ENCODE measurements around the gene SLC35G6. TPM values are rescaled to one million over a fixed set of nuclear protein-coding genes. Genes with fewer than 3 reads are reported as not detected.

SLC35G6 gene
- total RNA-seq, 1 donor, result not detected

DNA sequence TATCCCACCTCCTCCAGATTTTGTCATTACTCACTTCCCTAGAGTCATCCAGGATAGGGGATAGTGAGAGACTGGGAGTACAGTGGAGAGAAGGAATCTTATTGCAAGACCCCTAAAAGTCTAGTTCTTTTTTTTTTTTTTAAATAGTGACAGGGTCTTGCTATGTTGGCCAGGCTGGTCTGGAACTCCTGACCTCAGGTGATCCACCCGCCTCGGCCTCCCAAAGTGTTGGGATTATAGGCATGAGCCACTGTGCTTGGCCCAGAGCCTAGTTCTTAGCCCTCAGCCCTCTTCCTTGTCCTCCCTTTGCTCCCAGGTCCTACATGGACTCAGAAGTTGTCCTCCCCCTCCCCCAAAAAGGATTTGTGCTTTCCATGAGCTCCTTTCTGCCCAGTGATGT, 39.1 kb upstream of the SLC35G6 start:
- TF ChIP-seq, protein P1, sequence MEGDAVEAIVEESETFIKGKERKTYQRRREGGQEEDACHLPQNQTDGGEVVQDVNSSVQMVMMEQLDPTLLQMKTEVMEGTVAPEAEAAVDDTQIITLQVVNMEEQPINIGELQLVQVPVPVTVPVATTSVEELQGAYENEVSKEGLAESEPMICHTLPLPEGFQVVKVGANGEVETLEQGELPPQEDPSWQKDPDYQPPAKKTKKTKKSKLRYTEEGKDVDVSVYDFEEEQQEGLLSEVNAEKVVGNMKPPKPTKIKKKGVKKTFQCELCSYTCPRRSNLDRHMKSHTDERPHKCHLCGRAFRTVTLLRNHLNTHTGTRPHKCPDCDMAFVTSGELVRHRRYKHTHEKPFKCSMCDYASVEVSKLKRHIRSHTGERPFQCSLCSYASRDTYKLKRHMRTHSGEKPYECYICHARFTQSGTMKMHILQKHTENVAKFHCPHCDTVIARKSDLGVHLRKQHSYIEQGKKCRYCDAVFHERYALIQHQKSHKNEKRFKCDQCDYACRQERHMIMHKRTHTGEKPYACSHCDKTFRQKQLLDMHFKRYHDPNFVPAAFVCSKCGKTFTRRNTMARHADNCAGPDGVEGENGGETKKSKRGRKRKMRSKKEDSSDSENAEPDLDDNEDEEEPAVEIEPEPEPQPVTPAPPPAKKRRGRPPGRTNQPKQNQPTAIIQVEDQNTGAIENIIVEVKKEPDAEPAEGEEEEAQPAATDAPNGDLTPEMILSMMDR (IDR thresholded peaks at IDR 0.05; ENCODE audit: extremely low read depth, low read depth, low read length), result no peak
- Histone ChIP-seq H3K36me3 (ENCODE audit: insufficient read depth, low read length) (no peaks in the 10 kb centered on the region), H3K9me3 (ENCODE audit: low read depth, low read length) (no peaks in the 10 kb centered on the region), H3K4me1 (ENCODE audit: insufficient read depth, low read length) (peaks cover 24% of the 10 kb centered on the region), H3K27ac (ENCODE audit: low read depth, low read length) (no peak overlapping the region), H3K4me3 (ENCODE audit: insufficient read depth, low read length) (no peak overlapping the region), H3K27me3 (ENCODE audit: insufficient read depth, low read length) (peaks cover 55% of the 10 kb centered on the region), H3K4me2 (ENCODE audit: insufficient read depth, low read length) (no peak overlapping the region), H4K20me1 (ENCODE audit: insufficient read depth, low read length) (no peaks in the 10 kb centered on the region), H2AFZ (ENCODE audit: low read length) (no peak overlapping the region), H3K79me2 (ENCODE audit: insufficient read depth, low read length) (no peaks in the 10 kb centered on the region)
- peak; percentile 44 for DNase-seq (ENCODE audit: insufficient read length, low spot score, missing footprints)

- H4K20me1 ChIP-seq (ENCODE audit: insufficient read depth, low read length), result no peaks in the 10 kb centered on the region
- H3K4me2 ChIP-seq (ENCODE audit: insufficient read depth, low read length), result no peak overlapping the region
- no peaks in the 10 kb centered on the region for H3K9me3 ChIP-seq (ENCODE audit: low read depth, low read length)
- peak; percentile 93 for DNase-seq (ENCODE audit: insufficient read length, low spot score, missing footprints)
- H3K4me1 ChIP-seq (ENCODE audit: insufficient read depth, low read length), result peaks cover 20% of the 10 kb centered on the region
- H2AFZ ChIP-seq (ENCODE audit: low read length), result no peak overlapping the region
- peaks cover 51% of the 10 kb centered on the region for H3K27me3 ChIP-seq (ENCODE audit: insufficient read depth, low read length)
- H3K27ac ChIP-seq (ENCODE audit: low read depth, low read length), result no peak overlapping the region
- TF ChIP-seq, protein P1 (IDR thresholded peaks at IDR 0.05; ENCODE audit: extremely low read depth, low read depth, low read length), result no peak
- no peaks in the 10 kb centered on the region for H3K79me2 ChIP-seq (ENCODE audit: insufficient read depth, low read length)
- H3K36me3 ChIP-seq (ENCODE audit: insufficient read depth, low read length), result no peaks in the 10 kb centered on the region
- no peak overlapping the region for H3K4me3 ChIP-seq (ENCODE audit: insufficient read depth, low read length)
Measured at GRCh38 chr17:7443499-7444485, 37.5 kb upstream of the SLC35G6 start.

- peak; percentile 96 for DNase-seq (ENCODE audit: insufficient read length, low spot score, missing footprints)
- Histone ChIP-seq H2AFZ (ENCODE audit: low read length) (peak within 1 kb of the TSS; percentile 68), H3K9me3 (ENCODE audit: low read depth, low read length) (no peaks in the 10 kb centered on the region), H3K4me2 (ENCODE audit: insufficient read depth, low read length) (peak within 1 kb of the TSS; percentile 77), H3K4me3 (ENCODE audit: insufficient read depth, low read length) (peak within 1 kb of the TSS; percentile 64), H3K36me3 (ENCODE audit: insufficient read depth, low read length) (no peaks in the 10 kb centered on the region), H3K27ac (ENCODE audit: low read depth, low read length) (no peak within 1 kb of the TSS), H3K4me1 (ENCODE audit: insufficient read depth, low read length) (peaks cover 20% of the 10 kb centered on the region), H3K79me2 (ENCODE audit: insufficient read depth, low read length) (no peaks in the 10 kb centered on the region), H3K27me3 (ENCODE audit: insufficient read depth, low read length) (peaks cover 39% of the 10 kb centered on the region), H4K20me1 (ENCODE audit: insufficient read depth, low read length) (no peaks in the 10 kb centered on the region)
- TF ChIP-seq, protein P1 (IDR thresholded peaks at IDR 0.05; ENCODE audit: extremely low read depth, low read depth, low read length), result no peak
Measured at GRCh38 chr17:7444682-7445618, 36.3 kb upstream of the SLC35G6 start, which contains the start of gene CHRNB1. TSS of gene CHRNB1 (plus strand) at chr17:7445061. CDS start at chr17:7445128, 67 bp downstream.

Measured in osteoblast (primary cell).